Hepatocyte (in vitro differentiated cells): ENCODE measurements around the gene TIFAB. TPM values are rescaled to one million over a fixed set of nuclear protein-coding genes. Genes with fewer than 3 reads are reported as not detected.

ENCODE experiments used
- DNase-seq: peaks from one replicate; pipeline ENCODE4 v3.0.0-alpha.2; 2016; ENCODE audit warnings: low spot score
- H2AFZ ChIP-seq: fragments of 200-600 bp; sonication (generic); 2 replicates; pipeline ENCODE4 v1.6.0; 2016; ENCODE audit warnings: antibody characterized with exemption, mild to moderate bottlenecking
- H3K27ac ChIP-seq: fragments of 200-600 bp; sonication (generic); 2 replicates; pipeline ENCODE4 v1.5.1; 2016; ENCODE audit warnings: mild to moderate bottlenecking
- H3K27me3 ChIP-seq: fragments of 200-600 bp; sonication (generic); 2 replicates; pipeline ENCODE4 v1.6.1; 2016
- H3K36me3 ChIP-seq: fragments of 200-600 bp; sonication (generic); replicated peaks from 2 replicates; pipeline ENCODE4 v1.5.1; 2016; ENCODE audit warnings: low read depth; ENCODE audit not compliant: insufficient read depth
- H3K4me1 ChIP-seq: fragments of 200-600 bp; sonication (generic); 2 replicates; pipeline ENCODE4 v1.5.1; 2016; ENCODE audit warnings: mild to moderate bottlenecking, moderate library complexity; ENCODE audit not compliant: insufficient read depth
- H3K4me2 ChIP-seq: fragments of 200-600 bp; sonication (generic); 2 replicates; pipeline ENCODE4 v1.6.0; 2016
- H3K4me3 ChIP-seq: fragments of 200-600 bp; sonication (generic); 2 replicates; pipeline ENCODE4 v1.5.1; 2016; ENCODE audit warnings: mild to moderate bottlenecking
- H3K79me2 ChIP-seq: fragments of 200-600 bp; sonication (generic); 2 replicates; pipeline ENCODE4 v1.6.0; 2017; ENCODE audit warnings: mild to moderate bottlenecking
- H3K9me2 ChIP-seq: fragments of 200-600 bp; sonication (generic); replicated peaks from 2 replicates; pipeline ENCODE4 v1.6.0; 2017; ENCODE audit warnings: mild to moderate bottlenecking; ENCODE audit not compliant: insufficient read depth
- H3K9me3 ChIP-seq: fragments of 200-600 bp; sonication (generic); 2 replicates; pipeline ENCODE4 v1.5.1; 2016; ENCODE audit warnings: low read depth, mild to moderate bottlenecking
- H4K20me1 ChIP-seq: fragments of 200-600 bp; sonication (generic); 2 replicates; pipeline ENCODE4 v1.6.0; 2016; ENCODE audit warnings: mild to moderate bottlenecking; ENCODE audit not compliant: insufficient read depth, poor library complexity, severe bottlenecking
- CTCF ChIP-seq: fragments of 200-600 bp; sonication (generic); IDR thresholded peaks from 2 replicates; pipeline ENCODE4 v1.5.1; 2016; ENCODE audit warnings: antibody characterized with exemption, mild to moderate bottlenecking; ENCODE audit not compliant: poor library complexity
- EZH2 ChIP-seq: fragments of 200-600 bp; sonication (generic); IDR thresholded peaks from 2 replicates; pipeline ENCODE4 v1.6.1; 2016; ENCODE audit warnings: antibody characterized with exemption, mild to moderate bottlenecking, borderline replicate concordance
- EZH2phosphoT487 ChIP-seq: fragments of 200-600 bp; sonication (generic); IDR thresholded peaks from one replicate; pipeline ENCODE4 v1.6.1; 2018; ENCODE audit warnings: antibody characterized with exemption, mild to moderate bottlenecking, low read depth, moderate library complexity; ENCODE audit not compliant: unreplicated experiment, severe bottlenecking
- WGBS: methylation state at CpG from one replicate; pipeline ENCODE4 v1.1.6; 2016; ENCODE audit warnings: low lambda C conversion rate; ENCODE audit errors: missing lambda C conversion rate; 5-methylcytosine and 5-hydroxymethylcytosine counted together
- polyA plus RNA-seq: library from polyadenylated mRNA; unstranded; fragments of >200 nt; fragmentation: Nextera tagmentation; extraction: Ambion mirVana; gene quantifications from 2 replicates; pipeline ENCODE4 v1.2.1, GENCODE V29; 2016
- total RNA-seq: library from RNA; depleted of rRNA; stranded (reverse); fragments of >200 nt; gene quantifications from 2 replicates; pipeline ENCODE4 v1.2.3, GENCODE V29; 2014

TIFAB gene
- total and polyA plus RNA-seq, 2 experiments from 2014 or later, result not detected

- Histone ChIP-seq H3K9me3 (no peaks in the 10 kb centered on the region), H2AFZ (no peak overlapping the region), H4K20me1 (no peaks in the 10 kb centered on the region), H3K4me3 (no peak overlapping the region), H3K9me2 (no peaks in the 10 kb centered on the region), H3K79me2 (no peaks in the 10 kb centered on the region), H3K4me1 (no peaks in the 10 kb centered on the region), H3K36me3 (no peaks in the 10 kb centered on the region), H3K27ac (no peak overlapping the region), H3K27me3 (no peaks in the 10 kb centered on the region), H3K4me2 (no peak overlapping the region)
- TF ChIP-seq EZH2, result no peak
- no peak for TF ChIP-seq EZH2phosphoT487
- TF ChIP-seq CTCF, result no peak
- WGBS, result 79% methylated on average over 3 of the region's 3 CpGs
- DNase-seq, result no peak
Observed at GRCh38 chr5:135450336-135450735, 1.8 kb downstream of the TIFAB start.

GRCh38 chr5:135449644-135450043 lies 2.5 kb downstream of the TIFAB start:
- 96% methylated on average over 12 of the region's 12 CpGs for WGBS

GRCh38 chr5:135448791-135449507 lies 3.2 kb downstream of the TIFAB start:
- H3K9me3 ChIP-seq, result no peaks in the 10 kb centered on the region
- 79% methylated on average over 9 of the region's 9 CpGs for WGBS
- H3K4me3 ChIP-seq, result no peak overlapping the region
- H3K27me3 ChIP-seq, result no peaks in the 10 kb centered on the region
- DNase-seq, result no peak
- TF ChIP-seq EZH2 (no peak), EZH2phosphoT487 (no peak), CTCF (no peak)
- H3K27ac ChIP-seq, result no peak overlapping the region
- no peak overlapping the region for H3K4me2 ChIP-seq
- H3K79me2 ChIP-seq, result no peaks in the 10 kb centered on the region
- H2AFZ ChIP-seq, result no peak overlapping the region
- H3K4me1 ChIP-seq, result no peaks in the 10 kb centered on the region
- no peaks in the 10 kb centered on the region for H3K9me2 ChIP-seq
- no peaks in the 10 kb centered on the region for H3K36me3 ChIP-seq
- H4K20me1 ChIP-seq, result no peaks in the 10 kb centered on the region

More at GRCh38 chr5:135449644-135450043, 2.5 kb downstream of the TIFAB start:
- Histone ChIP-seq H3K79me2 (no peaks in the 10 kb centered on the region), H3K9me3 (no peaks in the 10 kb centered on the region), H3K4me2 (no peak overlapping the region), H2AFZ (no peak overlapping the region), H3K27ac (no peak overlapping the region), H4K20me1 (no peaks in the 10 kb centered on the region), H3K9me2 (no peaks in the 10 kb centered on the region), H3K4me3 (no peak overlapping the region), H3K36me3 (no peaks in the 10 kb centered on the region), H3K4me1 (no peaks in the 10 kb centered on the region), H3K27me3 (no peaks in the 10 kb centered on the region)
- no peak for DNase-seq
- TF ChIP-seq EZH2phosphoT487, result no peak
- TF ChIP-seq CTCF, result no peak
- no peak for TF ChIP-seq EZH2
